DND-41 (cell line): ENCODE data around the gene NLRP4.

Experiments
- EZH2 ChIP-seq: IDR thresholded peaks from 3 replicates; pipeline ENCODE4 v1.6.1; 2012; ENCODE audit warnings: borderline replicate concordance, low read depth, mild to moderate bottlenecking, moderate library complexity, low read length, inconsistent platforms; ENCODE audit not compliant: severe bottlenecking
- TF ChIP-seq, protein P1 (sequence below): IDR thresholded peaks from 2 replicates; pipeline ENCODE4 v1.5.1; 2012; ENCODE audit warnings: borderline replicate concordance, low read length, moderate library complexity, mild to moderate bottlenecking; ENCODE audit not compliant: poor library complexity, severe bottlenecking; ENCODE audit errors: extremely low read depth

DNA sequence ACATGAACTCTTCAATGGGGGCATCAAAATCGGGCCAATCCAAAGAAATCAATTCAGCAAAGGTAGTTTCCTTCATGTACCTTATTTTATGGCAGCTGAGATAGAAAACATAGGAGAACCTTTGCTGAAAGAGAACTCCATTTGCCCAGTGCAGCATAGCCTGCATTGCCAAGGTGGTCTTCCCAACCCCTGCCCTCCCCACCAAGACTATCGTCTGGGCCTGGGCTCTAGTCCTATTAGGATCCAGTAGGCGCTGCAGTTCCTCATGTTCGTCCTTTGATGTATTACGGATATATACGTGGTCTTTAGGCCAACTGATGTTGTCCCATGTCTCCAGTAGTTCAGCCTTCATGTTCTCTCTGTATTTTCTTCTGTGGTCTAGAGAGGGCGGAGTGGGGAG lies 76.6 kb downstream of the NLRP4 start:
- no peak for TF ChIP-seq EZH2
- TF ChIP-seq, protein P1, sequence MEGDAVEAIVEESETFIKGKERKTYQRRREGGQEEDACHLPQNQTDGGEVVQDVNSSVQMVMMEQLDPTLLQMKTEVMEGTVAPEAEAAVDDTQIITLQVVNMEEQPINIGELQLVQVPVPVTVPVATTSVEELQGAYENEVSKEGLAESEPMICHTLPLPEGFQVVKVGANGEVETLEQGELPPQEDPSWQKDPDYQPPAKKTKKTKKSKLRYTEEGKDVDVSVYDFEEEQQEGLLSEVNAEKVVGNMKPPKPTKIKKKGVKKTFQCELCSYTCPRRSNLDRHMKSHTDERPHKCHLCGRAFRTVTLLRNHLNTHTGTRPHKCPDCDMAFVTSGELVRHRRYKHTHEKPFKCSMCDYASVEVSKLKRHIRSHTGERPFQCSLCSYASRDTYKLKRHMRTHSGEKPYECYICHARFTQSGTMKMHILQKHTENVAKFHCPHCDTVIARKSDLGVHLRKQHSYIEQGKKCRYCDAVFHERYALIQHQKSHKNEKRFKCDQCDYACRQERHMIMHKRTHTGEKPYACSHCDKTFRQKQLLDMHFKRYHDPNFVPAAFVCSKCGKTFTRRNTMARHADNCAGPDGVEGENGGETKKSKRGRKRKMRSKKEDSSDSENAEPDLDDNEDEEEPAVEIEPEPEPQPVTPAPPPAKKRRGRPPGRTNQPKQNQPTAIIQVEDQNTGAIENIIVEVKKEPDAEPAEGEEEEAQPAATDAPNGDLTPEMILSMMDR: no peak
